22Rv1 (cell line): ENCODE data around the gene STAG3.
"Not testable (repeated sequence)": the region's sequence is repeated elsewhere in the genome, so short reads cannot be mapped to it uniquely, and the experiment has no call there.

Source experiments
- H3K27ac ChIP-seq: fragments of 450-650 bp; 2 replicates; pipeline ENCODE4 v1.5.1; 2017
- CTCF ChIP-seq: fragments of 450-650 bp; IDR thresholded peaks from 2 replicates; pipeline ENCODE4 v1.5.1; 2017; ENCODE audit warnings: mild to moderate bottlenecking
- ZFX ChIP-seq: fragments of 450-650 bp; IDR thresholded peaks from 2 replicates; pipeline ENCODE4 v1.6.1; 2017; ENCODE audit warnings: antibody characterized with exemption, borderline replicate concordance

Gene STAG3

GRCh38 chr7:100141555-100141949 is 36.2 kb upstream of the STAG3 start:
- H3K27ac ChIP-seq: no peak overlapping the region
- TF ChIP-seq CTCF (no peak), ZFX (no peak)

DNA sequence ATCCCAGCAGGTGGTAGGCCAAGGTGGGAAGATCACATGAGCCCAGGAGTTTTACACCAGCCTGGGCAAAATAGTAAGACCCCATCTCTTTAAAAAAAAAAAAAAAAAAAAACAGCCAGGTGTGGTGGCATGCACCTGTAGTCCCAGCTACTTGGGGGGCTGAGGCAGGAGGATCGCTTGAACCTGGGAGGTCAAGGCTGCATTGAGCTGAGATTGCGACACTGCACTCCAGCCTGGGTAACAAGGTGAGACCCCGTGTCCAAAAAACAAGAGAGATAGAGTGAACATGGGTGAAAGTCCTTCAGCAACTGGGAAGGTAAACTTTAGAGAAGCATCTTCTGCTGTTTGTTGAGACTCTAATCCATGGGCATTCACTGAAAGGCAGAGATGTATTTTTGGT is 35.3 kb upstream of the STAG3 start:
- no peak for TF ChIP-seq ZFX
- no peak for TF ChIP-seq CTCF
- H3K27ac ChIP-seq: no peak overlapping the region

GRCh38 chr7:100146350-100146749 is 31.4 kb upstream of the STAG3 start:
- not testable (repeated sequence) for H3K27ac ChIP-seq

DNA sequence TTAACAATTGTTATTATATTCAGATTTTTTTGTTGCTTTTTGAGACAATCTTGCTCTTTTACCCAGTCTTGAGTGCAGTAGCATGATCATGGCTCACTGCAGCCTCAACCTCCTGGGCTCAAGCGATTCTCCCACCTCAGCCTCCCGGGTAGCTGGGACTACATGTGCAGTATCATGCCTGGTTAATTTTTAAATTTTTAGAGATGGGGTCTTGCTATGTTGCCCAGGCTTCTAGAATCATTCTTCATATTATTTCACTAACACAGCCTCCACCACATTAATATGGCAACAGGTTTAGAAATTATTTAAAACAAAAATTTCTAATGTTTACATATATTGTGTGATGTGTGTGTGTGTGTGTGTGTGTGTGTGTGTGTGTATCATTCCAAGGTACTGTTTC is 30.4 kb upstream of the STAG3 start:
- no peak overlapping the region for H3K27ac ChIP-seq
- no peak for TF ChIP-seq ZFX
- TF ChIP-seq CTCF: no peak

DNA sequence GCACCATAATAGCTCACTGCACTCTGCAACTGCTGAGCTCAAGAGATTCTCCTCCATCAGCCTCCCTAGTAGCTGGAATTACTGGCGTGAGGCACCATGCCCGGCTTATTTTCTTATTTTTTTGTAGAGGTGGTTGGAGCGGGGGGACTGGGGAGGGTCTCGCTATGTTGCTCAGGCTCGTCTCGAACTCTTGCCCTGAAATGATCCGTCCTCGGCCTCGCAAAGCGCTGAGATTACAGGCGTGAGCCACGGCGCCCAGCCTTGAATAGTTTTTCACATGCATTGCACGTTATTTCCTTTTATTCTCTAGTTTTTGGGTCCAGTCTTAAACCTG is 29.5 kb upstream of the STAG3 start:
- peak overlapping the region; percentile 76 for H3K27ac ChIP-seq
- TF ChIP-seq ZFX (no peak), CTCF (no peak)

DNA sequence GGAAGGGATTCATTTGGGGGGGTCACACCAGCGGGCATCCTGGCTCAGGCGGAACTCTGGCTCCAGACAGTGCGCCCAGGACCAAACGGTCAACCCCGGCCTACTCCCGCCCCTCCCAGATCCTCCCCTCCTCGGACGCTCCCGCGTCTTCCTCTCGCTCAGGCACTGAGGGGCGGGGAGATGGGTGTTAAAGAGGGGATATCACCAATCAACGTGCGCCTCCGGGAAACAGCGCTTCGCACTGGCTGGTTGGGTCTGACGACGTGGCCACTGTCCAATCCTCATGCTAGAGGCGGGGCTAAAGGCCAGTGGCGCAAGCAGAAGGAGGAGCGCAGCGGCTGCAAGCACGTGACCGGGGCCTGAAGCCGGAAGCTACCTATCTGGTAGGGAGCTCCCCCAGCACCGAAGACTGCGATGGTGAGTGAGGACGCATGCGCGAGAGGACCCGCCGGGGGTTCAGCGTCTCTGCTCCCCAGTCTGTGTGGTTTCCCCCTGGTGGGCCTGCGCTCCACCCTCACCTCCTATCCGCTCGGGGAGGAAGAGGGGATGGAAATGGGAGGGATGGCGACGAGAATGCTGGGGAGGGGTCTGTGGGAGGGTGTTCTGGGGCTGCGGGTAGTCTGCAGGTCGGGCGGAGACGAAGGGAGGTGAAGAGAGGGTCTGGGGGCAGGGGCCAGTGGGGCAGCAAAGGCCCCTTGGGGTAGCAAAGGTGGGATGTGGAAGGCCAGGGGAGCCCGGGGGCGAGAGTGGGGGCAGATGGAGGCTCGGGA is 29.0 kb upstream of the STAG3 start, which contains the start of gene LAMTOR4:
TSS of gene LAMTOR4 (plus strand) at position 360 of the 770 bp plus-strand sequence. CDS start at position 415, 55 bp downstream.
- TF ChIP-seq ZFX (no peak), CTCF (no peak)
- peak within 1 kb of the TSS; percentile 76 for H3K27ac ChIP-seq

DNA sequence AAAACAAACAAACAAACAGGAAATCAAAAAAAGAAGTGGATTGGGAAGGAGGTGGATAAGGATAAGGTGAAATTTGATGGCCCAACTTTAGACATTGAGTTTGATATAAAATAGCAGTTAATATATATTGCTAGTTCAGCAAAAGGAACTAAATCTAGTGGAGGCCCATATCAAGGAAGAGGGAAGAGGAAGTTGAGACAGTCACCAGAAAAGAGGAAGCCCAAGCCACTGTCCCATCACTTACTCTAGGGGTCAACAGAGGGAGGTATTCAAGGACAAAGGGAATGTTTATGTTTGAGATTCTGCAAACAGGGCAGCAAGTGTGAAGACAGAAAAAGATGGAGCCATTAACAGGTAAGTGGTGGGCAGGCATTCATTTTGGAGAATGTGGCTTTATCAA is 25.3 kb upstream of the STAG3 start:
- peak overlapping the region; percentile 91 for H3K27ac ChIP-seq

More for the DNA sequence above, 25.3 kb upstream of the STAG3 start:
- no peak for TF ChIP-seq ZFX
- TF ChIP-seq CTCF: no peak
